Fibroblast of the aortic adventitia (primary cell): Measurements from ENCODE around the gene JAK2. TPM values are rescaled to one million over a fixed set of nuclear protein-coding genes. Genes with fewer than 3 reads are reported as not detected.
"Not testable (repeated sequence)": the region's sequence is repeated elsewhere in the genome, so short reads cannot be mapped to it uniquely, and the experiment has no call there.

ENCODE experiments used
- DNase-seq: peaks from one replicate; pipeline ENCODE4 v3.0.0-alpha.2; 2010; ENCODE audit warnings: low read depth
- H3K4me3 ChIP-seq: 2 replicates; pipeline ENCODE4 v1.5.1; 2011; ENCODE audit warnings: low read depth, mild to moderate bottlenecking, control low read depth, low read length, moderate library complexity
- total RNA-seq: library from RNA; depleted of rRNA; stranded (reverse); fragments of >200 nt; gene quantifications from 2 replicates; pipeline ENCODE4 v1.2.3, GENCODE V29; 2012; ENCODE audit warnings: low replicate concordance
- TF ChIP-seq, protein P1 (sequence below): IDR thresholded peaks from 2 replicates; pipeline ENCODE4 v1.5.1; 2011; ENCODE audit warnings: mild to moderate bottlenecking, low read length, control low read depth, inconsistent platforms; ENCODE audit not compliant: insufficient read depth

The JAK2 gene
- total RNA-seq, 1 donor = 19.2 TPM

DNA sequence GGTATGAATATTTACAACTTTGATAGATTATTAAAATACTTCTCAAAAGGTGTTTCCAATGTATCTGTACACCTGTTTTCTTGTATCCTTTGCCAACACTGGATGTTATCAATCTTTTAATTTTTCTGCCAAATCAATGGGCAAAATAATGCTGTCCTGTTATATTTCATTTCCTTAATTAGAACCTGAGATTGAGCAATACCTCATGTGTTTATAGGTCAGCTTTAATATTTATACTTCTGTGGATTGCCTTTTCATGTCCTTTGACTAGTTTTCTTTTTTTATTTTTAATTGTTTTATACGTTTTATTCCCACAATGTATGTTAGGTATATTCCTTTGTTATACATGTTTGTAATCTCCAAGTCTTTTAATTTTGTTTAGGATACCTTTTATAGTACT, 77.6 kb downstream of the JAK2 start:
- H3K4me3 ChIP-seq = no peak overlapping the region
- TF ChIP-seq, protein P1, sequence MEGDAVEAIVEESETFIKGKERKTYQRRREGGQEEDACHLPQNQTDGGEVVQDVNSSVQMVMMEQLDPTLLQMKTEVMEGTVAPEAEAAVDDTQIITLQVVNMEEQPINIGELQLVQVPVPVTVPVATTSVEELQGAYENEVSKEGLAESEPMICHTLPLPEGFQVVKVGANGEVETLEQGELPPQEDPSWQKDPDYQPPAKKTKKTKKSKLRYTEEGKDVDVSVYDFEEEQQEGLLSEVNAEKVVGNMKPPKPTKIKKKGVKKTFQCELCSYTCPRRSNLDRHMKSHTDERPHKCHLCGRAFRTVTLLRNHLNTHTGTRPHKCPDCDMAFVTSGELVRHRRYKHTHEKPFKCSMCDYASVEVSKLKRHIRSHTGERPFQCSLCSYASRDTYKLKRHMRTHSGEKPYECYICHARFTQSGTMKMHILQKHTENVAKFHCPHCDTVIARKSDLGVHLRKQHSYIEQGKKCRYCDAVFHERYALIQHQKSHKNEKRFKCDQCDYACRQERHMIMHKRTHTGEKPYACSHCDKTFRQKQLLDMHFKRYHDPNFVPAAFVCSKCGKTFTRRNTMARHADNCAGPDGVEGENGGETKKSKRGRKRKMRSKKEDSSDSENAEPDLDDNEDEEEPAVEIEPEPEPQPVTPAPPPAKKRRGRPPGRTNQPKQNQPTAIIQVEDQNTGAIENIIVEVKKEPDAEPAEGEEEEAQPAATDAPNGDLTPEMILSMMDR = no peak
- no peak for DNase-seq

DNA sequence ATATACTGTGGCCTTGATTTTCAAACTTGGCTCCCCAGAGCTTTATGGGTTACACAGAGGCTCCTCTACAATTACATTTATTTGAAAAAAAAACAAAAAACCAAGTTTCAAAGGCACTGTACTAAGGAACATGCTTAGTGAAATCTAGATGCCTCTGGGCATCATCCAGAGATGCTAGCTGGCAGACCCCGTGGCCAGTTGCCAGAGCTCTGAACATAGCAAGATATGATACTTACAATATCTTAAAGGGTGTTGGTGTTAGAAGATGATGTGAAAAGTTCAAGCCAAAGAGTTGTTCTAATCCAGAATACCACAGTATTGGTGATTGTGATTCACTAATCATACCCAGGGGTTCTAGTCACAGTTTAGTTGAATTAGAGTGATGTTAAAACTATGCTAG, 87.8 kb downstream of the JAK2 start:
- DNase-seq = no peak
- TF ChIP-seq, protein P1 = no peak
- H3K4me3 ChIP-seq = no peak overlapping the region

DNA sequence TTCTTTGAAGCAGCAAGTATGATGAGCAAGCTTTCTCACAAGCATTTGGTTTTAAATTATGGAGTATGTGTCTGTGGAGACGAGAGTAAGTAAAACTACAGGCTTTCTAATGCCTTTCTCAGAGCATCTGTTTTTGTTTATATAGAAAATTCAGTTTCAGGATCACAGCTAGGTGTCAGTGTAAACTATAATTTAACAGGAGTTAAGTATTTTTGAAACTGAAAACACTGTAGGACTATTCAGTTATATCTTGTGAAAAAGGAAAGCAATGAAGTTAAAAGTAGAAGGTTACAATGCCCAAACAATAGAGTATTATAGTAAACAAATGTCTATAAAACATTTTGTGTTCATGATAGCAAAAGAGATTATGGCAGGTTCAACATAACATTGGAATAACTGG, 88.6 kb downstream of the JAK2 start:
- TF ChIP-seq, protein P1 = no peak
- H3K4me3 ChIP-seq = no peak overlapping the region
- DNase-seq = no peak

DNA sequence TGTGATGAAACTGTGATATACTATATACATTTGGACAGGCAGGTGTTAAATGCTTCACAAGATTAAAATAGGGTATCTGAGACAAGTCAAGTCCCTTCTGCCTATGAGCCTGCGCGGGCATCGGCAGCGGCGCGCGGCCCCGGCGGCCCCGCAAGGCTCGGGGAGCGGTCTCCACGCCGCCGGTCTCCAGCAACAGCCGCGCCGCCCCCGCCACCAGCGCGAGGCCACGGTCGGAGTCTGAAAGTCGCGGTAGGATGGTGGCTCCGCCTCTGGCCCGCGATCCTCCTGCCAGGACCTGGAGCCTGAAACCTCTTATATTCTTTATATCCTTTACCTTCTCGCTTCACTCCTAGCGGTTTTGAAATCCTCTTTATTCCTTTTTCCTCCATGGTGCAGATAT, 100.9 kb downstream of the JAK2 start:
- TF ChIP-seq, protein P1 = no peak
- no peak overlapping the region for H3K4me3 ChIP-seq
- no peak for DNase-seq

DNA sequence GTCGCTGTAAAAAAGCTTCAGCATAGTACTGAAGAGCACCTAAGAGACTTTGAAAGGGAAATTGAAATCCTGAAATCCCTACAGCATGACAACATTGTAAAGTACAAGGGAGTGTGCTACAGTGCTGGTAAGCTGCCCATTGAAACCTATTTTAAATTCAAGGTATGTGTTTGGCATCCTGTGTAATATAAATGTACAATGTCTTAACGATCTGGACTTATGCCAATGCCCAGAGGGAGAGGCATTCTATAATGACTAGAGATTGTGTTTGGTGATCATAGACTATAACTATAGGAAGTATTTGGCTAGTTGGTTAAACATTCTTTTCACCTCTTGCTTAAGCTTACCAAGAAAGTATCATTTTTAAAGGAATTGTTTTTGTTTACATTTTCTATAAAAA, 104.7 kb downstream of the JAK2 start:
- TF ChIP-seq, protein P1 = no peak
- no peak for DNase-seq
- H3K4me3 ChIP-seq = no peak overlapping the region

DNA sequence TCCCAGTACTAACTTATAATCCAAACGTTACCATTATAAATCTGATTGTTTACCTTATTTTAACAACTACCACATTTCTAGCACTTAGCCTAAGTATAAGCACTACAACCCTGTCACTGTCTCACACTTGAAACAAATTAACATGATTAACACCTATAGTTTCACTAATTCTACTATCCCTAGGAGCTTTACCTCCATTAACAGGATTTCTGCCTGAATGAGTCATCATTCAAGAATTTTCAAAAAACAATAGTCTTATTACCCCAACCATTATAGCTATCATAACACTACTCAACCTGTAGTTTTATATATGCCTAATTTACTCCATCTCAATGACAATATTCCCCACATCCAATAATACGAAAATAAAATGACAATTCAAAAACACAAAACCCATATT, 110.7 kb downstream of the JAK2 start:
- TF ChIP-seq, protein P1 = no peak
- no peak for DNase-seq
- H3K4me3 ChIP-seq = no peak overlapping the region

DNA sequence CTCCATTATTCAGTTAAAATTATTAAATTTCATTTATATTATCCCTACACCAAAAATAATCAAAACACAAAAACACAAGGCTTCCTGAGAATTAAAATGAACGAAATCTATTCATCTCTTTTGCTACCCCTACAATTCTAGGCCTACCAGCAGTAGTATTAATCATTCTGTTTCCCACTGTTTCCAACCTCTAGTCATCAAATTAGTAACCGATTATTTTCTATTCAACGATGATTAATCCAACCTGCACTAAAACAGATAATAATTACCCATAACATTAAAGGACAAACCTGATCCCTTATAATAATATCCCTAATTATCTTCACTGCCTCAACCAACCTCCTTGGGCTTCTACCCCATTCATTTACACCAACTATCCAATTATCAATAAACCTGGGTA, 114.4 kb downstream of the JAK2 start:
- TF ChIP-seq, protein P1 = no peak
- H3K4me3 ChIP-seq = no peak overlapping the region
- no peak for DNase-seq

DNA sequence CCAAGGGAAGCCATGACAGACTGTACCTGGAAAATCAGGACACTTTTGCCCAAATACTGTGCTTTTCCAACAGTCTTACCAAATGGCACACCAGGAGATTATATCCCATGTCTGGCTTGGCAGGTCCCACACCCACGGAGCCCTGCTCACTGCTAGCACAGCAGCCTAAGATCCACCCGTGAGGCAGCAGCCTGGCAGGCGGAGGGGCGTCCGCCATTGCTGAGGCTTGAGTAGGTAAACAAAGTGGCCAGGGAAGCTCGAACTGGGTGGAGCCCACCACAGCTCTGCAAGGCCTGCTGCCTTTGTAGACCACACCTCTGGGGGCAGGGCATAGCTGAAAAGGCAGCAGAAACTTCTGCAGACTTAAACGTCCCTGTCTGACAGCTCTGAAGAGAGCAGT, 116.1 kb downstream of the JAK2 start:
- not testable (repeated sequence) for DNase-seq, H3K4me3 ChIP-seq

DNA sequence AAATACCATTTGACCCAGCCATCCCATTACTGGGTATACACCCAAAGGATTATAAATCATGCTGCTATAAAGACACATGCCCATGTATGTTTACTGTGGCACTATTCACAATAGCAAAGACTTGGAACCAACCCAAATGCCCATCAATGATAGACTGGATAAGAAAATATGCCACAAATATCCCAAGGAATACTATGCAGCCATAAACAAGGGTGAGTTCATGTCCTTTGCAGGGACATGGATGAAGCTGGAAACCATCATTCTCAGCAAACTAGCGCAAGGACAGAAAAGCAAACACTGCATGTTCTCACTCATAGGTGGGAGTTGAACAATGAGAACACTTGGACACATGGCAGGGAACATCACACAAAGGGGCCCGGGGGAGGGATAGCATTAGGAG, 121.4 kb downstream of the JAK2 start:
- not testable (repeated sequence) for H3K4me3 ChIP-seq, DNase-seq
